OCI-M2 (cell line): ENCODE data around the gene ZDHHC14.

Experiments
- DNase-seq: peaks from one replicate; lab custom pipeline; 2025; ENCODE audit not compliant: unreplicated experiment; lab: John Stamatoyannopoulos, UW

Gene ZDHHC14

GRCh38 chr6:157488058-157488457 lies 107.1 kb downstream of the ZDHHC14 start:
- DNase-seq: no peak

DNA sequence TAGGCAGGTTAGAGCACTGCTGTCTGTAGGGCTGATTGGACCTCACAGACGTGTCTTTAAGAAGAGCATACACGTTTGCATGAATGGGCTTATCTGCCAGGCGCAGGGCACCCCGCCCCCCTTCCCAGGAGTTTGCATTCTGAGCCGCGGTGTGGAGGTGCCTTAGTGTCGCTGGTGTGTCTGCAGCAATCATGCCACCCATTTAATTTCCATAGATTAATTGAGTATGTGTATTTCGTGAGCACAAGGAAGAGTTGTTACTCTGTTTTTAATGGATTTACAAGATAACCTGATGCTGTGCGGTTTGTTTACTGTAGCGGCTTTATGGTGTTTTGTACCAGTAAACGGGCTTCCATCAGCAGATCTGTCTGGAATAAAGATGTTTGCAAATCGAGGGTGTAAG lies 107.7 kb downstream of the ZDHHC14 start:
- DNase-seq: no peak

- DNase-seq: no peak
Observed at GRCh38 chr6:157490611-157491269, 109.8 kb downstream of the ZDHHC14 start.

DNA sequence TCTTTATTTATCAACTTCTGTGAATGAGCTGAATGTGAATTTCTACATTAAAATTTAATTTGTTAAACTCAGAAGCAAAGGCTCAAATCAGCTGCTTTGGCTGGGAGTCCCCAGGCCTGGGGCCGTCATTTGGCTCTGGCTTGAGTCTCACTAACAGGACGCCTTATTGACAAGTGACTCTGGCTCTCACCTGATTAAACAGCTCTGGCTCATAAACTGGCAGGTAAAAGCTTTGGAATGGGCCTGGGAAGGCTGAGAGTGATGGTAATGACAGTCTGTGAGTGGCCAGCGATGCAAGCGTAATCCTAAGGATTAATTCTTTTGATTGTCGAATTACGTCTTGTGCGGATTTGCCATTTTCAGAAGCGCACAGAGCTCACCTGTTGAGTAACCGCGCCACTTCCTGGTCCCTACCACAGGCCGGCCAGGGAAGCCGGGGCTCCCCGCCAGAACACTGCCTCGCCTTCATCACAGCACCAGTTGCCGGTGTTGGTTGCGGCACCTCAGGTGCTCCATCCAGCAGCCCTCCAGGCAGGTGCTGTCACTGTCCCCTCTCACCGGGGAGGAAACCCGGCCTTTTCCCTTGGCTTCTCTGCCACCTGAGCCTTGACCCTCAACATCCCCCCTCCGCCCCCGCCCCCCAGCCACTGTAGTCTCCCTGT lies 110.7 kb downstream of the ZDHHC14 start:
- no peak for DNase-seq

- no peak for DNase-seq
Observed at GRCh38 chr6:157492249-157492648, 111.3 kb downstream of the ZDHHC14 start.

DNA sequence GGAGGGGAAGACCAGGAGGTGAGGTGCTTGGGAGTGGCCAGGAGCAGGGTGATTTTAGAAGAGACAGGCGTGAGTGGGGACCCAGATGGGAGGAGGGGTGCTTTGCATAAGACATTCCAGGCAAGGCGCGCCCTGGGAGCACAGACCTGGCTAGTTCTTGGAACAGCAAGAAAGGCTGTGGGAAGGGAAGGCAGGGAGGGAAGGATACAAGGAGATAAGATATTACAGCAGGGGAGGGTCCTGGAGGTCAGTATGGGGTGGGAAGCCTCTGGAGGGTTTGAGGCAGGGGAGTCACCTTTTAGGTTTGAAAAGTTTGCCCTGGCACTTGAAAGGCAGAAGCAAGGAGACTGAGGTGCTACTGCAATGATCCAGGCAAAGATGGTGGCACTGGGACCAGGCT lies 111.8 kb downstream of the ZDHHC14 start:
- no peak for DNase-seq

GRCh38 chr6:157493173-157493572 lies 112.2 kb downstream of the ZDHHC14 start:
- no peak for DNase-seq

DNA sequence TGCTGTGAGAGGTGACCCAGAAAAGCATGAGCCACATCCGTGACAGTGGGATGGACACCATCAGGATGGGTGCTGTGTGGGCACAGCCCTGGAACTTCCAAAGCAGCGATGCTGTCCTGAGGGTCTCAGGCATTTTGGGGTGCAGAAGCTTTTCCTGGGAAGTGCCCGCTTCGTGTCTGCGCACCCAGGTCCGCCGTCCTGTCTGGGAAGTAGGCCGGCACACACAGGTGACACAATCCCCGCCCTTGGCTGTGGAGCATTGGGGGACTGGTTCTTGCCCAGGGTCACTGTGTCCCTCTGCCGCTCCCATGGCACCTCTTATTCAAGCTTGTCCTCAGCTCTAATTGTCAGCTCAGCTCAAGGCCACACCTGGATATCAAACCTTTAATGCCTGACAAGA lies 112.6 kb downstream of the ZDHHC14 start:
- DNase-seq: no peak

DNA sequence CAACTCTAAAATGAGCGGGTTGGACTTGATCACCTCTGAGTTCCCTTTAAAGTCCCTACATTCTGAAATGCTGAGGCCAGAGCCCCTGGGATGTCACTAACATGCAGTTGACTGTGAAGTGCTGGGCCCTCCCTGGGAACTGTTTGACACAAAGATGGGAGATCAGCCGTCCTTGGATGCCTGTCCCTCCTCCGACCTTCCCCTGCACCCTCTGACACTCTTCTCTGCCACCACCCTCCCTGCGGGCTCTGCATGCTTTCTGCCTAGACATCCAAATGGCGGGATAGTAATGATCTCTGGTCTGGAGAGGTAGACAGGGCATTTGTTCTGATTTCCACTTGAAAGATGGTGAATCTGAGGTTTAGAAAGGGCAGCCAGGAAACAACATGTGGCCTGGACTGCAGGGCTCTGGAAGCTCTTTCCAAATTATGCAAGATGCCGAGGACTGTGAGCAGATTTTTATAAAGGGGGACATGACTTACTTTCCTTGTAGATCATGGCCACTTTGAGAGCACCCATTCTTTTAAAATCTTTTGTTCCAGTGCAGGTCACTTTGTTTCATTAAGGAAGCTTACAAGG lies 113.2 kb downstream of the ZDHHC14 start:
- DNase-seq: no peak

DNA sequence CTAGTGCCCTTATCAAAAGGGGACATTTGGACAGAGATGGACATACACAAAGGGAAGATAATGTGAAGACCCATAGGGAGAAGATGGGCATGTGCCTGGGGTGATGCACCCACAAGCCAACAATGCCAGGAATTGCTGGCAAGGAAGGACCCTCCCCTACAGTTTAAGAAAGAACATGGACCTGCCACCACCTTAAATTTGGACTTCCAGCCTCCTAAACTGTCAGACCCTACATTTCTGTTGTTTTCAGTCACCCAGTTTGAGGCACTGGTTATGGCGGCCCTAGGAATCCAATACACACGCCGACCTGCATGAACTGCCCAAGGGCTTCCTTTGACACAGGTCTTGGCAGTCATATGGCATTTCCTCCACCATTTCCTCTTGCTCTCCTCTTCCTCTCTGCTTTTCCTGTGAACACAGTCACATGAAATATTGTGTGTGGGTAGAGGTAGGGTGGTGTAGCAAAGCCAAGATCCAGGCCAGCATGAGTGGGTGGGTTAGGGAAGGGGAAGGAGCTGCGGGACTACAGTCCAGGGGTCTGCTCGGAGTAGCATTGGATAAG lies 115.6 kb downstream of the ZDHHC14 start:
- no peak for DNase-seq

GRCh38 chr6:157497579-157497978 lies 116.6 kb downstream of the ZDHHC14 start:
- no peak for DNase-seq

DNA sequence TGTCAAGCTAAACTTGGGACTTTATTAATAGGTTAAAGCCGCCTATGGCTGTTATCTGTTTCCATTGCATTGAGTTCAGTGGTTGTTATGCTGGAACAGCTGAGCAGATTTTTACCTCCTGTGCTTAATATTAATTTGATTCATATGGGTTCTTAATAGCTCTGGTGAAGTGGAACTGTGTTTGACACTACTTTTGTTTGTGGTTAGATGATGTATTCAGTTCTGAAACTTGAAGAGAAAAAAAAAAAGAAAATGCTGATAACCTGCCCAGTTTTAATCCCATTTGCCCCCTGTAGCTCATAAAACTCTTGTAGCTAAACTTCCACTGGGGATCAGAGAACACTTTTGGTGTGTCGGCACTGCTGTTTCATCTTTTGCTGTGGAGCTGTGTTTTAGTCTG lies 117.8 kb downstream of the ZDHHC14 start:
- DNase-seq: no peak

GRCh38 chr6:157500022-157500421 lies 119.0 kb downstream of the ZDHHC14 start:
- no peak for DNase-seq

- DNase-seq: no peak
Observed at GRCh38 chr6:157503018-157503747, 122.2 kb downstream of the ZDHHC14 start.

DNA sequence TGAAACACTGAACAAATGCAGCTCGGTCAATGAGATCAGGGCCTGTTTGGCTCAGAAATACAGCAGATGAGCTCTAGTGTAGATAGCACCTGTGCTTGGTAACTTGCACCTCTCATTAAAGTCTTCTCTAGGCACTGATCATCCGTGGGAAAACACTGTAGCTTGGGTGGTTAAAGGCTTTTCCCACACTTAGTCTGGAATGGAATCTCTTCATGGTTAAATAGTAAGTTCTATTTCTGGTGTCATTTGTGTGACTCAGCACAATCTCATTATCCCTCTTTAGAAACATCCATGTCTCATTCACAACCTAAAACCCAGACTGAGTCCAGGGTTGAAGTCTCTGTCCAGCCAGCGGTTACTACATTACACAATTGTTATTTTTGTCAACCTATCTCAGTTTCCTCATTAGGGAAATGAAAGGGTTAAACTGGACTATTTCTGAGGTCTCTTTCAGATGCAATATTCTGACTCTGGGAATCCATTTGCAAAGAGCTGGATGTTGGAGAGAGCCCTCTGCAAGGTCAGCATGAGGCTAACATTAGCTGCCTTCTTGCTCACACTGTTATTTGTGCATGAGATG lies 125.0 kb downstream of the ZDHHC14 start:
- no peak for DNase-seq

DNA sequence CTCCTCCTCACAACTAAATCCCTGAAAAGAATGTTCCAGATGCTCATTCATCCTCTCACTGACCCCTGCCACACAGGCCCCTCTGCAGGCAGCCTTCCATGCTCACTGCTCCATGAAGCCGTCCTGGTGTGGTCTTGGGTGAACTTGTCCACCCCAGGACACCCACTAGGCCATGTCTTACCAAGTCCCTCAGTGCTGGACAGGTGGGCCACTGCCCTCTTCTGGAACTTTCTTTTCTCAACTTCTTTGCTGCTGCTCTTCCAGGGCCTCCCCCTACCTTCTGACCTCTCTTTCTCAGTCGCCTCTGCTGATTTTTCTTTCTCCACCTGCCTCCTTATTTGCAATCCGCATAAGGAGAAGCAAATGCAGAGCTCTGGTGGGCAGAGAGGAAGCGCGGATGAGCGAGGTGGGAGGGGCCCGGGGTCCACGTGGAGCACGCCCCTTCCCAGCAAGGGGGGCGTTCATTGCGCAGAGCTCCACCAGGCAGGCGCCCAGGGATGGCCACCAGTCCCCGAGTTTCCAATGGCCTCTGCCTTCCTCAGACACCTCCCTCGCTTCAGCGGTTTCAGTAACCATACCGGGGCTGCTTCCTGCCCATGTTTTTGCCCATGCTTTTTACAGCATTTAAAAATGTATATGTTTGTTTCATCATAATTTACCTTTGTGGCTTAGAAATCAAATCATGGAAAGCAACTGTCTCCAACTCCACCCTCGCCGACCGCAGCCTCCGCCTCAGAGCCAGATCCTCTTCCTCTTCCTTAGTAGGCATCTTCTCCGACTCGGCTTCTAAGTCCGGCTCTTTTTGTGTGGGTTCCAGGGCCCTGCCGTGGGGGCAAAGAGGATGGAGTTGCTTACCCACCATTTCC lies 129.6 kb downstream of the ZDHHC14 start:
- no peak for DNase-seq

DNA sequence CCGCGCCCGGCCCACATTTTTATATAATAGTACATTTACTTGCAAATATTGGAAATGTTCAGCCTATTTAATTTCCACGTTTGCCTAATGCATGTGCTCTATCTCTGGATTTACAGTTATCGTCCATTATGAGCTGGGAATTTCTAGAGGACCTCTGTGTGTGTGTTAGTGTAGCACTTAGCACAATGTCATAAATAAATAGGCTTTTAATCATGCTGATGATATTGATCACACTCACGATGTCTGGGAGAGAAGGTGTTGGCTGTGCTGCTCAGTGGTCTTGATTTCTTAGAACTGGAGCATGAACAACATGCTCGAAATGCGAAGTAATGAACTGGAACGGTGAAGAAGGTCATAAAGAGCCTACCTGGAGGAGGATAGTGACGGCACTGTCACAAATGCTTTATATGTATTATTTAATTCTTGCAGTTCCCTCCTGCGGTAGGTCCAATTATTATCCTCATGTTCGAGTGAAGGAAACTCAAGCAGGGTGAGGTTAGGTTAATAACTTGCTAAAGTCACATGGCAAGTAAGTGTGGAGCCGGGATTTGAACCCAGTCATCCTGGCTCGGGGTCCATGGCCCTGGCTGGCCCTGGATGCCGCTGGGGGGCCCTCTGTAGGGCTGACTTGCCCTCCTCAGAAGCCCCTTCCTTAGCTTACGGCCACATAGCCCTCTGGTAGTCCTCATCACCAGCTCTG lies 130.8 kb downstream of the ZDHHC14 start:
- DNase-seq: no peak

- no peak for DNase-seq
Observed at GRCh38 chr6:157512382-157512682, 131.3 kb downstream of the ZDHHC14 start.

- DNase-seq: no peak
Observed at GRCh38 chr6:157513004-157513603, 132.1 kb downstream of the ZDHHC14 start.
